HG02970 (cell line): Measurements from ENCODE around the gene KIAA0232.

ENCODE experiments used
- ATAC-seq: cut with Tn5 transposase; IDR thresholded peaks from one replicate; pipeline ENCODE4 v1.9.1; 2021; ENCODE audit warnings: mild to moderate bottlenecking, moderate library complexity, moderate number of reproducible peaks; ENCODE audit not compliant: unreplicated experiment, low FRiP score

The KIAA0232 gene

GRCh38 chr4:6840062-6840976 is 57.8 kb downstream of the KIAA0232 start:
- no peak for ATAC-seq

- ATAC-seq, result no peak
Observed at GRCh38 chr4:6845027-6845426, 62.5 kb downstream of the KIAA0232 start.

- ATAC-seq, result no peak
Observed at GRCh38 chr4:6845574-6845973, 63.0 kb downstream of the KIAA0232 start.

GRCh38 chr4:6847178-6847577 is 64.7 kb downstream of the KIAA0232 start:
- no peak for ATAC-seq

- no peak for ATAC-seq
Observed at GRCh38 chr4:6848717-6849305, 66.3 kb downstream of the KIAA0232 start.

- no peak for ATAC-seq
Observed at GRCh38 chr4:6849691-6850090, 67.2 kb downstream of the KIAA0232 start.

GRCh38 chr4:6851431-6851830 is 68.9 kb downstream of the KIAA0232 start:
- ATAC-seq, result no peak

- ATAC-seq, result no peak
Observed at GRCh38 chr4:6851962-6852361, 69.4 kb downstream of the KIAA0232 start.

GRCh38 chr4:6852582-6852981 is 70.1 kb downstream of the KIAA0232 start:
- no peak for ATAC-seq

- ATAC-seq, result no peak
Observed at GRCh38 chr4:6854098-6854744, 71.7 kb downstream of the KIAA0232 start.

GRCh38 chr4:6855692-6856297 is 73.3 kb downstream of the KIAA0232 start:
- ATAC-seq, result peak; percentile 57

GRCh38 chr4:6856391-6856790 is 73.9 kb downstream of the KIAA0232 start:
- ATAC-seq, result no peak

GRCh38 chr4:6857009-6857882 is 74.7 kb downstream of the KIAA0232 start:
- no peak for ATAC-seq

GRCh38 chr4:6858997-6859396 is 76.5 kb downstream of the KIAA0232 start:
- no peak for ATAC-seq

- no peak for ATAC-seq
Observed at GRCh38 chr4:6859543-6859942, 77.0 kb downstream of the KIAA0232 start.

GRCh38 chr4:6868386-6868785 is 85.9 kb downstream of the KIAA0232 start:
- ATAC-seq, result no peak

- no peak for ATAC-seq
Observed at GRCh38 chr4:6869944-6870343, 87.4 kb downstream of the KIAA0232 start.

GRCh38 chr4:6873291-6873690 is 90.8 kb downstream of the KIAA0232 start:
- no peak for ATAC-seq

- no peak for ATAC-seq
Observed at GRCh38 chr4:6873792-6874461, 91.4 kb downstream of the KIAA0232 start.
